Keratinocyte (primary cell): ENCODE measurements around the gene CCSER1.

Experiments used
- EZH2 ChIP-seq: IDR thresholded peaks from one replicate; pipeline ENCODE4 v1.6.1; 2012; ENCODE audit warnings: inconsistent platforms, mild to moderate bottlenecking, low read length, moderate library complexity
- TF ChIP-seq, protein P1 (sequence below), 3 experiments: IDR thresholded peaks in 1 of 3; conservative IDR thresholded peaks in 1 of 3; optimal IDR thresholded peaks in 1 of 3; 2 replicates in 2 of 3; 3 replicates in 1 of 3; pipeline versions ENCODE3 to v1.5.1; 2011; ENCODE audit warnings: low read length in 3 of 3, mild to moderate bottlenecking in 3 of 3, moderate library complexity in 2 of 3, control low read depth in 1 of 3, inconsistent platforms in 1 of 3; ENCODE audit not compliant: insufficient read depth in 2 of 3; ENCODE audit errors: extremely low read depth in 1 of 3

- no peak for TF ChIP-seq EZH2
- TF ChIP-seq, protein P1, sequence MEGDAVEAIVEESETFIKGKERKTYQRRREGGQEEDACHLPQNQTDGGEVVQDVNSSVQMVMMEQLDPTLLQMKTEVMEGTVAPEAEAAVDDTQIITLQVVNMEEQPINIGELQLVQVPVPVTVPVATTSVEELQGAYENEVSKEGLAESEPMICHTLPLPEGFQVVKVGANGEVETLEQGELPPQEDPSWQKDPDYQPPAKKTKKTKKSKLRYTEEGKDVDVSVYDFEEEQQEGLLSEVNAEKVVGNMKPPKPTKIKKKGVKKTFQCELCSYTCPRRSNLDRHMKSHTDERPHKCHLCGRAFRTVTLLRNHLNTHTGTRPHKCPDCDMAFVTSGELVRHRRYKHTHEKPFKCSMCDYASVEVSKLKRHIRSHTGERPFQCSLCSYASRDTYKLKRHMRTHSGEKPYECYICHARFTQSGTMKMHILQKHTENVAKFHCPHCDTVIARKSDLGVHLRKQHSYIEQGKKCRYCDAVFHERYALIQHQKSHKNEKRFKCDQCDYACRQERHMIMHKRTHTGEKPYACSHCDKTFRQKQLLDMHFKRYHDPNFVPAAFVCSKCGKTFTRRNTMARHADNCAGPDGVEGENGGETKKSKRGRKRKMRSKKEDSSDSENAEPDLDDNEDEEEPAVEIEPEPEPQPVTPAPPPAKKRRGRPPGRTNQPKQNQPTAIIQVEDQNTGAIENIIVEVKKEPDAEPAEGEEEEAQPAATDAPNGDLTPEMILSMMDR (optimal IDR thresholded peaks at IDR 0.05 in 1 of 3, IDR thresholded peaks at IDR 0.05 in 1 of 3, conservative IDR thresholded peaks at IDR 0.05 in 1 of 3; ENCODE audit: extremely low read depth in 1 of 3, insufficient read depth in 2 of 3, low read length in 3 of 3), result no peak
Observed at GRCh38 chr4:91226867-91227266, 1099.7 kb downstream of the CCSER1 start.
